HepG2 (cell line): ENCODE data around the gene HECTD1. TPM values are rescaled to one million over a fixed set of nuclear protein-coding genes. Genes with fewer than 3 reads are reported as not detected.

ENCODE experiments used
- EHMT2 ChIP-seq: fragments of 200-600 bp; sonication (generic); IDR thresholded peaks from 2 replicates; pipeline ENCODE4 v1.7.0; 2017; ENCODE audit warnings: antibody characterized with exemption, low read depth, low read length, borderline replicate concordance
- GABPA ChIP-seq, 2 experiments: IDR thresholded peaks; 2 replicates each; pipeline ENCODE4 v1.6.1; 2011 to 2016; ENCODE audit warnings: low read depth in 2 of 2, low read length in 1 of 2, missing biosample characterization in 1 of 2, missing genetic modification characterization in 1 of 2
- POGZ ChIP-seq: sonication (generic); formaldehyde crosslinking; IDR thresholded peaks from 2 replicates; pipeline ENCODE4 v1.4.0; 2020; ENCODE audit warnings: mild to moderate bottlenecking, missing genetic modification reagents
- RCOR2 ChIP-seq: IDR thresholded peaks from 2 replicates; pipeline ENCODE4 v1.6.1; 2016; ENCODE audit warnings: missing biosample characterization, missing genetic modification reagents
- ZMYM2 ChIP-seq: sonication (generic); formaldehyde crosslinking; IDR thresholded peaks from 2 replicates; pipeline ENCODE4 v1.8.0; 2022; ENCODE audit warnings: mild to moderate bottlenecking, missing genetic modification reagents
- ZMYM3 ChIP-seq: sonication (generic); formaldehyde crosslinking; IDR thresholded peaks from 2 replicates; pipeline ENCODE4 v1.5.1; 2020; ENCODE audit warnings: mild to moderate bottlenecking, missing genetic modification reagents
- ZNF121 ChIP-seq: sonication (generic); formaldehyde crosslinking; IDR thresholded peaks from 2 replicates; pipeline ENCODE4 v1.5.0; 2020; ENCODE audit warnings: mild to moderate bottlenecking, missing genetic modification reagents
- ZNF407 ChIP-seq: sonication (generic); formaldehyde crosslinking; IDR thresholded peaks from one replicate; pipeline ENCODE4 v1.5.1; 2020; ENCODE audit warnings: mild to moderate bottlenecking, missing genetic modification reagents; ENCODE audit errors: not compliant biosample characterization
- polyA plus RNA-seq, 8 experiments: library from polyadenylated mRNA; depleted of rRNA in 3 of 8; stranded (reverse) in 7 of 8; unstranded in 1 of 8; fragments of >200 nt; fragmentation: Illumina TruSeq in 4 of 8; extraction: Trizol in 4 of 8; gene quantifications; 2 replicates each; pipeline versions ENCODE4 v1.2.1 to v1.2.3, GENCODE V29; 2011 to 2016; ENCODE audit warnings: low read depth in 4 of 8, missing spikeins in 1 of 8, mixed read lengths in 1 of 8; ENCODE audit not compliant: insufficient read depth in 1 of 8
- total RNA-seq, 5 experiments: library from RNA; depleted of rRNA; stranded (reverse); fragments of >200 nt; fragmentation: Illumina TruSeq; extraction: Trizol; gene quantifications; 2 replicates each; pipeline ENCODE4 v1.2.3, GENCODE V29; 2016; ENCODE audit warnings: low read depth in 1 of 5

HECTD1 gene
- total and polyA plus RNA-seq, 2 of the 13 experiments (the other 11 are each of a cell fraction or from before 2014, with no cell fraction given), result 312 to 560 TPM

DNA sequence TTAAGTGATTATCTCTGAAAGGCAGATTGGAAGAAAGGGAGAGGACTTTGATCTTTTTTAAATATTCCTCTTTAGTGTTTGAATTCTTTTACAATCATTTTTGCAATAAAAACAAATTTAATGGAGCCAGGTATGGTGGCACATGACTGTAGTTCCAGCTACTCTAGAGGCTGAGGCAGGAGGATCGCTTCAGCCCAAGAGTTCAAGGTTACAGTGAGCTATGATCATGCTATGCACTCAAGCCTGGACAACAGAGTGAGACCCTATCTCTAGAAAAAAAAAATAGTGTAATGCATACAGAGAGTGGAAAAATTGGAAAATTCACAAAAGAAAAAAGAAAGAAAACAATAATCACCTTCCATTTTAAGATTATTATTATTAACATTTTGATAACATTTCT lies 15.2 kb upstream of the HECTD1 start (continued):
- TF ChIP-seq POGZ (CRISPR knock-in tag), result 0 out of 2 replicates have a peak, but pooled peaks have one; percentile 55
- peak; percentile 64; the same call in 1 of the 2 replicates for TF ChIP-seq EHMT2
- peak; percentile 83 for TF ChIP-seq ZMYM2 (CRISPR knock-in tag)
- TF ChIP-seq ZNF121 (CRISPR knock-in tag), result peak; percentile 98
- TF ChIP-seq GABPA (IDR thresholded peaks at IDR 0.05; ENCODE audit: low read depth, low read length), result no peak
- no peak for TF ChIP-seq GABPA (CRISPR knock-in tag; IDR thresholded peaks at IDR 0.05; ENCODE audit: low read depth)
- TF ChIP-seq ZMYM3, result peak; percentile 85
- peak; percentile 82; the same call in 1 of the 2 replicates for TF ChIP-seq RCOR2 (CRISPR knock-in tag)
- TF ChIP-seq ZNF407 (CRISPR knock-in tag), result no peak
